H1 (cell line): Measurements from ENCODE around the gene YIPF2. TPM values are rescaled to one million over a fixed set of nuclear protein-coding genes. Genes with fewer than 3 reads are reported as not detected.

Experiments used
- CTCF ChIA-PET: fragments of 300-600 bp; sonication (Branson Sonifier 250); formaldehyde crosslinking; loops from one replicate; lab custom pipeline; 2021; ENCODE audit not compliant: partially characterized antibody; lab: Charles Lee
- POLR2A ChIA-PET: fragments of 300-600 bp; sonication (Branson Sonifier 250); formaldehyde crosslinking; loops from one replicate; lab custom pipeline; 2021; ENCODE audit warnings: inconsistent platforms; ENCODE audit not compliant: partially characterized antibody; lab: Charles Lee
- DNase-seq, 2 experiments: peaks; one replicate each; pipeline versions ENCODE4 v3.0.0 to v3.0.0-alpha.2; 2010 to 2022; ENCODE audit warnings: low spot score in 2 of 2, low read depth in 1 of 2, mixed read lengths in 1 of 2
- FAIRE-seq: peaks from 2 replicates; lab custom pipeline; 2011; peaks lifted over from hg19 to GRCh38; lab: Jason Lieb, UNC
- H2AFZ ChIP-seq: 2 replicates; pipeline ENCODE4 v1.8.1; 2012; ENCODE audit warnings: low read length, inconsistent platforms
- H2AK5ac ChIP-seq: 2 replicates; pipeline ENCODE4 v1.6.1; 2013; ENCODE audit warnings: low read depth, low read length
- H2BK120ac ChIP-seq: replicated peaks from 2 replicates; pipeline ENCODE3; 2013; ENCODE audit warnings: low read depth, low read length, inconsistent platforms
- H2BK12ac ChIP-seq: 2 replicates; pipeline ENCODE4 v1.6.1; 2013; ENCODE audit warnings: low read depth, low read length
- H2BK15ac ChIP-seq: 2 replicates; pipeline ENCODE4 v1.6.1; 2013; ENCODE audit warnings: low read length
- H2BK20ac ChIP-seq: 2 replicates; pipeline ENCODE4 v1.6.1; 2013; ENCODE audit warnings: low read length
- H2BK5ac ChIP-seq: 2 replicates; pipeline ENCODE4 v1.6.1; 2013; ENCODE audit warnings: low read depth, low read length
- H3K14ac ChIP-seq: 2 replicates; pipeline ENCODE4 v1.6.1; 2013; ENCODE audit warnings: inconsistent platforms; ENCODE audit not compliant: insufficient read length
- H3K18ac ChIP-seq: 2 replicates; pipeline ENCODE4 v1.6.1; 2013; ENCODE audit warnings: low read length; ENCODE audit errors: extremely low read depth
- H3K23ac ChIP-seq: 2 replicates; pipeline ENCODE4 v1.6.1; 2013; ENCODE audit warnings: inconsistent platforms; ENCODE audit not compliant: insufficient read length
- H3K23me2 ChIP-seq: 2 replicates; pipeline ENCODE4 v1.6.1; 2013; ENCODE audit warnings: low read depth, low read length
- H3K27ac ChIP-seq: 2 replicates; pipeline ENCODE4 v1.6.1; 2011; ENCODE audit warnings: low read depth, low read length, inconsistent platforms
- H3K27me3 ChIP-seq, 4 experiments: replicated peaks in 1 of 4; 1 replicate in 1 of 4; 2 replicates in 3 of 4; pipeline versions ENCODE4 v1.6.1 to v1.8.1; 2011 to 2013; ENCODE audit warnings: low read length in 3 of 4, mild to moderate bottlenecking in 3 of 4, inconsistent platforms in 2 of 4, mixed read lengths in 2 of 4, moderate library complexity in 1 of 4; ENCODE audit not compliant: control insufficient read depth in 3 of 4, insufficient read depth in 3 of 4; ENCODE audit errors: extremely low read depth in 1 of 4
- H3K36me3 ChIP-seq, 4 experiments: 2 replicates each; pipeline versions ENCODE4 v1.6.1 to v1.8.1; 2011 to 2013; ENCODE audit warnings: mild to moderate bottlenecking in 4 of 4, low read length in 3 of 4, moderate library complexity in 2 of 4, control low read depth in 1 of 4, inconsistent platforms in 1 of 4; ENCODE audit not compliant: insufficient read depth in 4 of 4, control insufficient read depth in 2 of 4
- H3K4ac ChIP-seq: replicated peaks from 2 replicates; pipeline ENCODE3; 2013; ENCODE audit warnings: low read length, low read depth, mixed read lengths, inconsistent platforms; ENCODE audit not compliant: insufficient read length
- H3K4me1 ChIP-seq, 4 experiments: replicated peaks in 1 of 4; 1 replicate in 1 of 4; 2 replicates in 3 of 4; pipeline versions ENCODE4 v1.6.1 to v1.8.1; 2011 to 2013; ENCODE audit warnings: low read length in 3 of 4, inconsistent platforms in 2 of 4, mixed read lengths in 1 of 4; ENCODE audit not compliant: insufficient read depth in 4 of 4, control insufficient read depth in 3 of 4
- H3K4me2 ChIP-seq, 2 experiments: 2 replicates each; pipeline versions ENCODE4 v1.6.1 to v1.8.1; 2011 to 2013; ENCODE audit warnings: low read depth in 2 of 2, low read length in 2 of 2, control low read depth in 1 of 2, inconsistent platforms in 1 of 2, mild to moderate bottlenecking in 1 of 2; ENCODE audit not compliant: insufficient read depth in 1 of 2
- H3K4me3 ChIP-seq, 4 experiments: fragments of 200-600, 300-600 bp in 1 of 4; sonication (generic), shearing (Covaris generic), sonication (Bioruptor Twin) in 1 of 4; 2 replicates each; pipeline versions ENCODE4 v1.5.1 to v1.8.1; 2011 to 2016; ENCODE audit warnings: low read length in 4 of 4, low read depth in 3 of 4, control low read depth in 2 of 4, inconsistent platforms in 2 of 4, mild to moderate bottlenecking in 2 of 4, mixed read lengths in 1 of 4, moderate library complexity in 1 of 4; ENCODE audit not compliant: insufficient read depth in 2 of 4; ENCODE audit errors: extremely low read depth in 1 of 4
- H3K56ac ChIP-seq: replicated peaks from 2 replicates; pipeline ENCODE3; 2013; ENCODE audit warnings: low read depth, mild to moderate bottlenecking, mixed read lengths, low read length, inconsistent platforms; ENCODE audit not compliant: insufficient read length
- H3K79me1 ChIP-seq: 2 replicates; pipeline ENCODE4 v1.6.1; 2013; ENCODE audit warnings: low read depth, low read length, control low read depth
- H3K79me2 ChIP-seq, 2 experiments: 2 replicates each; pipeline versions ENCODE4 v1.6.1 to v1.8.1; 2012 to 2013; ENCODE audit warnings: low read length in 2 of 2, mild to moderate bottlenecking in 2 of 2, inconsistent platforms in 1 of 2; ENCODE audit not compliant: insufficient read depth in 2 of 2, control insufficient read depth in 1 of 2
- H3K9ac ChIP-seq, 4 experiments: replicated peaks in 1 of 4; 1 replicate in 1 of 4; 2 replicates in 3 of 4; pipeline versions ENCODE4 v1.6.1 to v1.8.1; 2011 to 2013; ENCODE audit warnings: low read depth in 3 of 4, low read length in 3 of 4, control low read depth in 2 of 4, mild to moderate bottlenecking in 2 of 4, moderate library complexity in 2 of 4, inconsistent platforms in 1 of 4; ENCODE audit errors: extremely low read depth in 1 of 4
- H3K9me3 ChIP-seq, 2 experiments: 2 replicates each; pipeline versions ENCODE4 v1.6.1 to v1.8.1; 2012 to 2013; ENCODE audit warnings: mild to moderate bottlenecking in 2 of 2, moderate library complexity in 2 of 2, control low read depth in 1 of 2, inconsistent platforms in 1 of 2, low read depth in 1 of 2, low read length in 1 of 2, mixed read lengths in 1 of 2; ENCODE audit not compliant: insufficient read depth in 2 of 2
- H4K20me1 ChIP-seq, 2 experiments: replicated peaks in 1 of 2; 2 replicates each; pipeline versions ENCODE3 to v1.8.1; 2011 to 2013; ENCODE audit warnings: inconsistent platforms in 2 of 2, low read length in 2 of 2, mild to moderate bottlenecking in 1 of 2; ENCODE audit not compliant: insufficient read depth in 2 of 2, control insufficient read depth in 1 of 2
- H4K5ac ChIP-seq: 2 replicates; pipeline ENCODE4 v1.6.1; 2013; ENCODE audit warnings: low read length, low read depth, mixed read lengths, inconsistent platforms; ENCODE audit not compliant: insufficient read length
- H4K8ac ChIP-seq: 2 replicates; pipeline ENCODE4 v1.8.0; 2013; ENCODE audit warnings: mild to moderate bottlenecking, moderate library complexity, low read length, inconsistent platforms; ENCODE audit not compliant: insufficient read depth; ENCODE audit errors: extremely low read depth
- H4K91ac ChIP-seq: replicated peaks from 2 replicates; pipeline ENCODE3; 2013; ENCODE audit warnings: low read length, mixed read lengths, inconsistent platforms; ENCODE audit not compliant: insufficient read length
- ASH2L ChIP-seq: fragments of 200-600, 300-600 bp; sonication (generic); IDR thresholded peaks from one replicate; pipeline ENCODE4 v1.7.1; 2017; ENCODE audit warnings: low read length
- BACH1 ChIP-seq: IDR thresholded peaks from 2 replicates; pipeline ENCODE4 v1.6.1; 2012; ENCODE audit warnings: low read length, improper control_type of control experiment
- JUN ChIP-seq: IDR thresholded peaks from 2 replicates; pipeline ENCODE4 v1.6.1; 2011; ENCODE audit warnings: low read depth, mild to moderate bottlenecking, improper control_type of control experiment, low read length
- NANOG ChIP-seq: IDR thresholded peaks from 2 replicates; pipeline ENCODE4 v1.6.1; 2011; ENCODE audit warnings: low read length, low read depth, mild to moderate bottlenecking, inconsistent platforms; ENCODE audit not compliant: insufficient read depth, poor library complexity, severe bottlenecking
- WGBS, 2 experiments: shearing (Covaris generic) in 1 of 2; methylation state at CpG; one replicate each; pipeline versions ENCODE4 v1.1.6 to v1.1.7; 2013 to 2015; ENCODE audit warnings: low lambda C conversion rate in 2 of 2, mixed read lengths in 2 of 2, inconsistent platforms in 1 of 2, low coverage in 1 of 2, missing lambda C conversion rate in 1 of 2; ENCODE audit not compliant: insufficient replicate concordance in 2 of 2, insufficient coverage in 1 of 2, insufficient read length in 1 of 2; ENCODE audit errors: extremely low coverage in 1 of 2, missing lambda C conversion rate in 1 of 2; 5-methylcytosine and 5-hydroxymethylcytosine counted together
- polyA plus RNA-seq, 7 experiments: library from polyadenylated mRNA; depleted of rRNA in 3 of 7; stranded (reverse) in 5 of 7; unstranded in 2 of 7; fragments of >200 nt in 5 of 7; fragments of 200-250 nt in 2 of 7; gene quantifications; 1 replicate in 5 of 7; 2 replicates in 1 of 7; 4 replicates in 1 of 7; pipeline versions ENCODE4 v1.2.1 to v1.2.3, GENCODE V29; 2011 to 2013; ENCODE audit warnings: missing spikeins in 2 of 7, mixed read lengths in 2 of 7
- total RNA-seq: library from RNA; stranded (reverse); fragmentation: NEBNext Ultra II Directional; extraction: Animal tissue kit (Norgen Biotek cat#: 25700); gene quantifications from 2 replicates; pipeline ENCODE4 v1.2.1, GENCODE V29; 2021
- TF ChIP-seq, protein P1 (sequence below), 3 experiments: IDR thresholded peaks; 1 replicate in 2 of 3; 2 replicates in 1 of 3; pipeline versions ENCODE4 v1.5.1 to v1.6.1; 2011; ENCODE audit warnings: low read length in 3 of 3, mild to moderate bottlenecking in 3 of 3, inconsistent platforms in 2 of 3, low read depth in 1 of 3, moderate library complexity in 1 of 3; ENCODE audit not compliant: insufficient read depth in 1 of 3; ENCODE audit errors: control extremely low read depth in 1 of 3

The YIPF2 gene
- total and polyA plus RNA-seq, 2 of the 8 experiments (the other 6 are each of a cell fraction or from before 2014, with no cell fraction given) = 48.3 to 112 TPM

DNA sequence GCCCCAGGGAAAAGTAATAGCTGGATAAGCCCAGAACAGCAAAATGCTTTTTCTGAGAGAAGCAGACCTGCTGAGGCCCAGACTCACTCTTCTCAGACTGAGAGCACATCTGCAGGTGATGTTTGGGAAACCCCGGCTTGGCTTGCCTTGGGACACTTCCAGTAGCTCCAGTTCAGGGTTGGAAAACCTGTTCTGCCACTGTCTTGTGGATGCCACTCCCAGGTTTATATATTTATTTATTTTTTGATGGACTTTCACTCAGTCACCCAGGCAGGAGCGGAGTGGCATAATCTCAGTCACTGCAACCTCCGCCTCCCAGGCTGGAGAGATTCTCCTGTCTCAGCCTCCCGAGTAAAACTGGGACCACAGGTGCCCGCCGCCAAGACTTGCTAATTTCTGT is 24.4 kb upstream of the YIPF2 start:
- POLR2A ChIA-PET = interaction anchor here (0.5 to 1.8 kb wide), 2 partner anchors 9 to 16 kb away, joined by 4 to 8 read pairs; partner anchors contain the start of gene SMARCA4
- CTCF ChIA-PET = interaction anchor here (1.0 to 3.1 kb wide), 3 partner anchors 11 to 17 kb away, joined by 3 to 22 read pairs (median 3); no protein-coding TSS in a partner anchor
- no peak overlapping the region for H3K4me2 ChIP-seq

More for the DNA sequence above, 24.4 kb upstream of the YIPF2 start:
- no peaks in the 10 kb centered on the region for H3K79me1 ChIP-seq
- 98% methylated on average over 6 of the region's 6 CpGs; no CpG with 5 or more reads in 1 of the 2 experiments for WGBS, 2 experiments
- H2AK5ac ChIP-seq = no peak overlapping the region
- no peak overlapping the region for H2BK12ac ChIP-seq
- H4K91ac ChIP-seq = no peak overlapping the region
- no peaks in the 10 kb centered on the region for H3K36me3 ChIP-seq
- no peaks in the 10 kb centered on the region for H3K27me3 ChIP-seq
- FAIRE-seq (no peak), DNase-seq (no peak)
- no peaks in the 10 kb centered on the region for H3K23me2 ChIP-seq
- H3K56ac ChIP-seq = no peak overlapping the region
- no peaks in the 10 kb centered on the region for H3K79me2 ChIP-seq
- no peak for TF ChIP-seq BACH1
- TF ChIP-seq JUN = no peak
- TF ChIP-seq NANOG = no peak
- TF ChIP-seq, protein P1, sequence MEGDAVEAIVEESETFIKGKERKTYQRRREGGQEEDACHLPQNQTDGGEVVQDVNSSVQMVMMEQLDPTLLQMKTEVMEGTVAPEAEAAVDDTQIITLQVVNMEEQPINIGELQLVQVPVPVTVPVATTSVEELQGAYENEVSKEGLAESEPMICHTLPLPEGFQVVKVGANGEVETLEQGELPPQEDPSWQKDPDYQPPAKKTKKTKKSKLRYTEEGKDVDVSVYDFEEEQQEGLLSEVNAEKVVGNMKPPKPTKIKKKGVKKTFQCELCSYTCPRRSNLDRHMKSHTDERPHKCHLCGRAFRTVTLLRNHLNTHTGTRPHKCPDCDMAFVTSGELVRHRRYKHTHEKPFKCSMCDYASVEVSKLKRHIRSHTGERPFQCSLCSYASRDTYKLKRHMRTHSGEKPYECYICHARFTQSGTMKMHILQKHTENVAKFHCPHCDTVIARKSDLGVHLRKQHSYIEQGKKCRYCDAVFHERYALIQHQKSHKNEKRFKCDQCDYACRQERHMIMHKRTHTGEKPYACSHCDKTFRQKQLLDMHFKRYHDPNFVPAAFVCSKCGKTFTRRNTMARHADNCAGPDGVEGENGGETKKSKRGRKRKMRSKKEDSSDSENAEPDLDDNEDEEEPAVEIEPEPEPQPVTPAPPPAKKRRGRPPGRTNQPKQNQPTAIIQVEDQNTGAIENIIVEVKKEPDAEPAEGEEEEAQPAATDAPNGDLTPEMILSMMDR (IDR thresholded peaks at IDR 0.05; ENCODE audit: control extremely low read depth in 1 of 3, insufficient read depth in 1 of 3, low read depth in 1 of 3, low read length in 3 of 3) = no peak
- no peak for TF ChIP-seq ASH2L
- H3K14ac ChIP-seq = no peak overlapping the region
- no peak overlapping the region for H3K27ac ChIP-seq
- H2BK15ac ChIP-seq = no peak overlapping the region
- H3K4me1 ChIP-seq = no peaks in the 10 kb centered on the region
- H2BK5ac ChIP-seq = no peak overlapping the region
- H4K8ac ChIP-seq = no peak overlapping the region
- no peak overlapping the region for H3K9ac ChIP-seq
- H4K20me1 ChIP-seq = no peaks in the 10 kb centered on the region
- no peaks in the 10 kb centered on the region for H3K9me3 ChIP-seq
- no peak overlapping the region for H3K18ac ChIP-seq
- H4K5ac ChIP-seq = no peak overlapping the region
- no peak overlapping the region for H2BK20ac ChIP-seq
- H3K4ac ChIP-seq = no peak overlapping the region
- H3K23ac ChIP-seq = no peak overlapping the region
- H2BK120ac ChIP-seq = no peak overlapping the region
- H3K4me3 ChIP-seq = no peak overlapping the region
- no peak overlapping the region for H2AFZ ChIP-seq
